ENCODE data around the gene MPRIP. TPM values are rescaled to one million over a fixed set of nuclear protein-coding genes. Genes with fewer than 3 reads are reported as not detected.
"Not testable (repeated sequence)": the region's sequence is repeated elsewhere in the genome, so short reads cannot be mapped to it uniquely, and the experiment has no call there.

Gene MPRIP
- total and polyA plus RNA-seq, 12 donors: 88.5 to 234 (median 175) TPM

DNA sequence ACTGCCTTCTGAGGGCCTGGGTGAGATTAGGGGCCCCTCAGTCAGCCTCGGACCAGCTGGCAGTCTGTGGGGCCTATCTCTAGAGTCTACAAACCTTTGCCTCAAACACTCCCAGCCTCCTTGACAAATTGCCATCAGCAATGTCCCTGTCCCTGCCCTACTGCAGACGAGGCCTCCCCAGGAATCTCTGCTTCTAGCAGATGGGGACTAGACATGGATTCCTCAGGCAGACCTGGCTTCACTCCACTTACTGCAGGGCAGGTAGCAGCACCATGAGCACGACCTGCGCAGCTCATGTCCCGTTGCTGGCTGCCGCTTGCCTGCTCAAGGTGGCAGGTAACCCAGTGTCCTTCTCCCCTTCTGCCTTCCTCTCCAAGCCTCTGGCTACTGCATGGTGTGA, 114.8 kb downstream of the MPRIP start:
- H3K4me1 ChIP-seq (replicated peaks in 1 of 2): peaks cover 4 to 7% of the 10 kb centered on the region in 2 donors
- no peak for DNase-seq
- H3K9me3 ChIP-seq (replicated peaks in 1 of 3): no peaks in the 10 kb centered on the region
- peaks cover 0 to 99% of the 10 kb centered on the region in 2 donors for H3K36me3 ChIP-seq (replicated peaks in 1 of 2)
- H3K27ac ChIP-seq: no peak overlapping the region
- no peak for TF ChIP-seq POLR2A (IDR thresholded peaks at IDR 0.05)
- 88 to 92% (median 89%) methylated on average over 5 to 6 of the region's 6 CpGs for WGBS, 4 donors
- H3K4me3 ChIP-seq: no peak overlapping the region
- intact Hi-C loops (cut with DNase I): loop anchor here in 1 of 2 donors (10.0 kb wide), 1 partner anchor 152 kb away; no protein-coding TSS in a partner anchor
- no peaks in the 10 kb centered on the region for H3K27me3 ChIP-seq

DNA sequence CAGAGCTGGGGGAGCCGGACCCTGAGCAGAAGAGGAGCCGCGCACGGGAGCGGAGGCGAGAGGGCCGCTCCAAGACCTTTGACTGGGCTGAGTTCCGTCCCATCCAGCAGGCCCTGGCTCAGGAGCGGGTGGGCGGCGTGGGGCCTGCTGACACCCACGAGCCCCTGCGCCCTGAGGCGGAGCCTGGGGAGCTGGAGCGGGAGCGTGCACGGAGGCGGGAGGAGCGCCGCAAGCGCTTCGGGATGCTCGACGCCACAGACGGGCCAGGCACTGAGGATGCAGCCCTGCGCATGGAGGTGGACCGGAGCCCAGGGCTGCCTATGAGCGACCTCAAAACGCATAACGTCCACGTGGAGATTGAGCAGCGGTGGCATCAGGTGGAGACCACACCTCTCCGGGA, 116.2 kb downstream of the MPRIP start:
- peaks cover 0 to 99% of the 10 kb centered on the region in 2 donors for H3K36me3 ChIP-seq (replicated peaks in 1 of 2)
- H3K4me1 ChIP-seq (replicated peaks in 1 of 2); H3K27me3 ChIP-seq; H3K27ac ChIP-seq; DNase-seq; H3K9me3 ChIP-seq (replicated peaks in 1 of 3); H3K4me3 ChIP-seq: not testable (repeated sequence)
- 93 to 97% (median 96%) methylated on average over 25 to 33 of the region's 33 CpGs for WGBS, 4 donors
- intact Hi-C loops (cut with DNase I): loop anchor here in 1 of 2 donors (10.0 kb wide), 1 partner anchor 154 kb away; no protein-coding TSS in a partner anchor

DNA sequence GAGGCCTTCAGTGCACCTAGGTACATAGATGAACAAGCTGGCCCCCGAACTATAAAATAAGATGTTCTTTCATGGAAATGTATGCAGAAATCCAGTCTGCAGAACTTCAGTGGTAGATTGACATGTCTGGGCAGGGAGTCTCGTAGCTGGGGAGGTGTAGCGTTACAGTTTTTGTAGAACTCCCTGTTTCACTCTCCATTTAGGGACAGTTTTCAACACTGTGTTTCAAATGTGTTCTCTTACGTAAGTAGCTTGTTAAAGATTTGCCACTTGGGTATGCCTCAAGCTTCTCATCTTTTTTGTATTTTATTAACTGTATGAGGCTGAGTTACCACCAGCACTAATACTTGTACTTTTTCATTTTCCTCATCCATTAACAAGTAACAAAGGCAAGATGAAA, 117.3 kb downstream of the MPRIP start:
- no peak overlapping the region for H3K27ac ChIP-seq
- WGBS, 4 donors: 92 to 98% (median 96%) methylated on average over 4 of the region's 4 CpGs
- TF ChIP-seq POLR2A (IDR thresholded peaks at IDR 0.05): no peak
- TF ChIP-seq, protein P1, sequence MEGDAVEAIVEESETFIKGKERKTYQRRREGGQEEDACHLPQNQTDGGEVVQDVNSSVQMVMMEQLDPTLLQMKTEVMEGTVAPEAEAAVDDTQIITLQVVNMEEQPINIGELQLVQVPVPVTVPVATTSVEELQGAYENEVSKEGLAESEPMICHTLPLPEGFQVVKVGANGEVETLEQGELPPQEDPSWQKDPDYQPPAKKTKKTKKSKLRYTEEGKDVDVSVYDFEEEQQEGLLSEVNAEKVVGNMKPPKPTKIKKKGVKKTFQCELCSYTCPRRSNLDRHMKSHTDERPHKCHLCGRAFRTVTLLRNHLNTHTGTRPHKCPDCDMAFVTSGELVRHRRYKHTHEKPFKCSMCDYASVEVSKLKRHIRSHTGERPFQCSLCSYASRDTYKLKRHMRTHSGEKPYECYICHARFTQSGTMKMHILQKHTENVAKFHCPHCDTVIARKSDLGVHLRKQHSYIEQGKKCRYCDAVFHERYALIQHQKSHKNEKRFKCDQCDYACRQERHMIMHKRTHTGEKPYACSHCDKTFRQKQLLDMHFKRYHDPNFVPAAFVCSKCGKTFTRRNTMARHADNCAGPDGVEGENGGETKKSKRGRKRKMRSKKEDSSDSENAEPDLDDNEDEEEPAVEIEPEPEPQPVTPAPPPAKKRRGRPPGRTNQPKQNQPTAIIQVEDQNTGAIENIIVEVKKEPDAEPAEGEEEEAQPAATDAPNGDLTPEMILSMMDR (IDR thresholded peaks at IDR 0.05): no peak
- no peaks in the 10 kb centered on the region for H3K9me3 ChIP-seq (replicated peaks in 1 of 3)
- H3K4me3 ChIP-seq: no peak overlapping the region
- peaks cover 0 to 3% of the 10 kb centered on the region in 2 donors for H3K4me1 ChIP-seq (replicated peaks in 1 of 2)
- intact Hi-C loops (cut with DNase I): loop anchor here in 1 of 2 donors (10.0 kb wide), 1 partner anchor 155 kb away; no protein-coding TSS in a partner anchor
- peaks cover 0 to 96% of the 10 kb centered on the region in 2 donors for H3K36me3 ChIP-seq (replicated peaks in 1 of 2)
- no peaks in the 10 kb centered on the region for H3K27me3 ChIP-seq
- DNase-seq: no peak

DNA sequence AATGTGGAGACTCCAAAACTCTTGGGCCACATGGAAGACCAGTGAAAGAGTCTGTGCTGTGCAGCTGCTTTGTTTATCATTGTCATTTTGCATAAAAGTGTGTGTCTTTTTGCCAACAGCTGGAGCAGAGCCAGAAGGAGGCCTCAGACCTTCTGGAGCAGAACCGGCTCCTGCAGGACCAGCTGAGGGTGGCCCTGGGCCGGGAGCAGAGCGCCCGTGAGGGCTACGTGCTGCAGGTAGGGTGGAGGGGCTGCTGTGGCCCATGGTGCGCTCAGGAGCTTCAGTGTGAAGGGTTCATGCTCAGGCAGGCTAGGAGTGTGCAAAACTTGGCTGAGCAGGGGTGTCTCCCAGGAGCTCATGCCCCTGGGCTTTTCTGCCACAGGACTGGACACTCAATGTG, 118.9 kb downstream of the MPRIP start:
- DNase-seq: no peak

DNA sequence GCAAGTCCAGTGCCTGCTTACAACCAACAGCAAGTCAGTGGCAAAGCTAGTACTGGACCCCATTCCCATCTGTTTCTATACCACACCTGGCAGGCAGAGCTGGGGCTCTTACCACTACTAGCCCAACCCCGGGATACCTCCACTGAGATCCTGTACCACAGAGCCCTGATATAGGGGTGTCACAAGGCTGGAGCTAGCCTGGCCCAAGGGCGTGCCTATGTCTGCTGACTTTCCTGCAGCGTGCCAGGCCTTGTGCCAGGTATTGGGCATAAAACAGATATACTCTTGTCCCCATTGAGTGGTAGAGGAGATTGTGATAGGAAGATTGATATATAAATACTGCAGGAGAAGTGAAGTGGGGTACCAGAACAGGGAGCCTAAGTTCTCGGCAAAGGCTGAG, 119.5 kb downstream of the MPRIP start:
- intact Hi-C loops (cut with DNase I): no loop called here
- no peak for TF ChIP-seq POLR2A (IDR thresholded peaks at IDR 0.05)
- TF ChIP-seq, protein P1 (IDR thresholded peaks at IDR 0.05): no peak
- Histone ChIP-seq H3K4me1 (replicated peaks in 1 of 2) (peaks cover 0 to 3% of the 10 kb centered on the region in 2 donors), H3K27ac (no peak overlapping the region), H3K9me3 (replicated peaks in 1 of 3) (no peaks in the 10 kb centered on the region), H3K27me3 (no peaks in the 10 kb centered on the region), H3K4me3 (no peak overlapping the region), H3K36me3 (replicated peaks in 1 of 2) (peaks cover 0 to 95% of the 10 kb centered on the region in 2 donors)
- WGBS, 4 donors: 94 to 97% (median 95%) methylated on average over 4 of the region's 4 CpGs
- no peak for DNase-seq

More for the DNA sequence above, 118.9 kb downstream of the MPRIP start:
- H3K27me3 ChIP-seq: no peaks in the 10 kb centered on the region
- H3K4me1 ChIP-seq (replicated peaks in 1 of 2): peaks cover 0 to 3% of the 10 kb centered on the region in 2 donors
- H3K9me3 ChIP-seq (replicated peaks in 1 of 3): no peaks in the 10 kb centered on the region
- TF ChIP-seq, protein P1 (IDR thresholded peaks at IDR 0.05): no peak
- TF ChIP-seq POLR2A (IDR thresholded peaks at IDR 0.05): no peak
- no peak overlapping the region for H3K27ac ChIP-seq
- no peak overlapping the region for H3K4me3 ChIP-seq
- intact Hi-C loops (cut with DNase I): no loop called here
- peaks cover 0 to 95% of the 10 kb centered on the region in 2 donors for H3K36me3 ChIP-seq (replicated peaks in 1 of 2)
- WGBS, 4 donors: 89 to 96% (median 90%) methylated on average over 5 to 6 of the region's 6 CpGs
